GM21528 (cell line): ENCODE data around the gene ACTN1.
A peak's percentile ranks its signal among the peaks of the same experiment; 100 is the strongest.

Experiments used
- ATAC-seq: cut with Tn5 transposase; IDR thresholded peaks from one replicate; pipeline ENCODE4 v1.9.1; 2021; ENCODE audit warnings: mild to moderate bottlenecking, moderate library complexity; ENCODE audit not compliant: unreplicated experiment, low FRiP score

The ACTN1 gene

DNA sequence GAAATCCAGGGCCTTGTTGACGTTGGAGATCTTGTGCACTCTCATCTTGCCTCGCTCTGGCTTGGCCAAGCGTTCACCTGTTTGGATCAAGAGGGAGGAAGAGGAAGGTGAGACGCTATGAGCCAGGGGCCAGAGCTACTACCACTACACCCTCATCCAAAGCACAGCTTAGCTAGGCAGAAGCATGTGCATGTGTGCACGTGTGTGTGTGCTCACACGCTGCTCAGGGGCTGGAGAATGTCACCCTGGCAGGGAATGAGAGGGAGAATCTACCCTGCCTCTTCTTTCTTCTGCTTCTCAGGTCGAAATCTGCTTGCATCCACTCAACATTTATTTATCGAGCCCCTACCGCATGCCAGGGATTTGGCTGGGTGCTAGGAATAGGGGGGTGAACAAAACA, 58.1 kb downstream of the ACTN1 start:
- no peak for ATAC-seq

DNA sequence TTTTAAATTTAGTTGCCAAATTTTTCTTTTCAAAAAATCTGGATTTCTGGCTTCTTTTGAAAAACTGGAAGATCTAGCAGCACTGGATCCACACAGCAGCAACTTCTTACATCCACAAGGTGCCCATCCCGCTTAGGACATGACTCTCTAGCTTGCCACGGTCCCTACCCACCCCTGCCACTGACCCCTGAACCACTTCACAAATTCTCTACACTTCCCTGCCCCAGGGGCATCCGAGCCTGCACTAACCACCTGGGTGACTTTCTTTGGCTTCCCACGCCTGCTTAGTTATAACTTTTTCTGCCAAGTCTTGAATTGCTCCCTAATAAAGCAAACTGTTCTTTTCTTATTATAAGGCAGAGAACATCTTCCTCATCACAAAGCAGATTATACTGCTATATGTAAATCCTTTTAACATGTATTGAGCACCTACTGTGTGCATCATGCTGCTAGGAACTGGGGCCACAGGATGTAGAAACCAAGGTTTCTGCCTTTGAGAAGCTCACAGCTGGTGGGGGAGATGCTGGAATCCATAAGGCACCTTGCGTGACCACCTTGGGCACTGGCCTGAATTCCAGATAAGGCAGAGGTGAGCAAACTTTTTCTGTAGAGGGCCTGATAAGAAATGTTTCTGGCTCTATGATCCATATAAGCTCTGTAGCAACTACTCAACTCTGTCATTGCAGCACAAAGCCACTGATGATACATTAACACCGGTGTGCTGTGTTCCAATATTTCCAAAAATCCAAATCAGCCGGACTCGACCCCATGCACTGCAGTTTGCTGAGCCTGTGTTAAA, 59.8 kb downstream of the ACTN1 start:
- ATAC-seq: no peak

DNA sequence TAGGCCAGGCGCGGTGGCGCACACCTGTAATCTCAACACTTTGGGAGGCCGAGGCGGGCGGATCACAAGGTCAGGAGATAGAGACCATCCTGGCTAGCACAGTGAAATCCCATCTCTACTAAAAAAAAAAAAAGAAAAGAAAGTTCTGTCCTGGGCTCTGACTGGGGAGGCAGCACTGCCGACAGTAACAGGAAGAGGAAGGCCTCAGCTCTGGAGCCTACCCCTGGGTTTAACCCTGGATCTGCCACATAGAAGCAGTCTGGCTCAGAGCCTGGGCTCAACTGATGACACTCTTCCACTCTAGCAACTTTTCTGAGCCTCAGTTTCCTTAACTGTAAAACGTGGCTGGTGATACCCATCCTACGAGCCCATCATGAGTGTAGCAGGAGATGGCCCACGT, 60.5 kb downstream of the ACTN1 start:
- no peak for ATAC-seq

DNA sequence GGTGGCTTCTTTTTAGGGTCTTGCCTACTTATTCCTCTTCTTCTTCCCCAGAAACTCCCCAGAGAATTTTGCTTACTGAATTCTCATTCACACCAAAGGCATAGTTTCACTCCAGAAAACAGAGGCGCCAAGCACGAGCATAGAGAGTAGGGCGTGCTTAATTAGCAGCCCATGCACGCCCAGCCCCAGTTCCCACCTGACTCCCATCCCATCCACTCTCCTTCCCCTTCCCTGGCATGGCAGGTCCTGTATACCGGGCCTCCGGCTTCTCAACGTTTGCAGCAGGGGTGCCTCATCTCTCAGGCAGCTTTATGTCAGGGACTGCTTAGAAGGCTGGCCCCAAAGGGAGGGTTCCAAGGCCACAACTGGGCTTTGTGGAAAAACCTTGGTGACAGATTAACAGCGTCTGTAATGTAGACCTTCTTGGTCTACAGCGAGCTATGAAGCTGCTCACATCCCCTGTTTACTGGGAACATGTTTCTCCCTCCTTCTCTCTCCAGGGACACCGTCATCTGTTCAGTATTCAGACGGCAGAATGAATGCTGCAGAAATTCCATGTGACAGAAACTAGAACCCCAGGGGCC, 62.7 kb downstream of the ACTN1 start:
- ATAC-seq: no peak

DNA sequence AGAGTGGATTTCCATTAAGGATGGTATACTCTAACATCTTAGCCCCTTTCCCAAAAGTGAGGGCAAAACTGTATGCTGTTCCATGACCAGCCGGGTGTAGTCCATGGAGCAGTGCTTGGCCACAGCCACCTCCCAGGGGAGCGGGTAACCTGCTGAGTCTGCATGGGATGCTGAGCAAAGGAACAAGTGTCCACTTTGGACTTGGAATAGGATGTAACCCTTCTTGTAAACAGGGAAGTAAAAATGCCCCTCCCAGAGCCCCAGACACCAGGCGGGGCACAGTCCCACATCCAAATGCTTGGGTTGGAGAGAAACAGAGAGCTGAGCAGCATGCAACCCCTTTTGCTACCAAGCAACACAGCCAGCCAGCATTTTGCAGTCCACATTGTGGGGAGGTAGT, 65.6 kb downstream of the ACTN1 start:
- ATAC-seq: no peak

DNA sequence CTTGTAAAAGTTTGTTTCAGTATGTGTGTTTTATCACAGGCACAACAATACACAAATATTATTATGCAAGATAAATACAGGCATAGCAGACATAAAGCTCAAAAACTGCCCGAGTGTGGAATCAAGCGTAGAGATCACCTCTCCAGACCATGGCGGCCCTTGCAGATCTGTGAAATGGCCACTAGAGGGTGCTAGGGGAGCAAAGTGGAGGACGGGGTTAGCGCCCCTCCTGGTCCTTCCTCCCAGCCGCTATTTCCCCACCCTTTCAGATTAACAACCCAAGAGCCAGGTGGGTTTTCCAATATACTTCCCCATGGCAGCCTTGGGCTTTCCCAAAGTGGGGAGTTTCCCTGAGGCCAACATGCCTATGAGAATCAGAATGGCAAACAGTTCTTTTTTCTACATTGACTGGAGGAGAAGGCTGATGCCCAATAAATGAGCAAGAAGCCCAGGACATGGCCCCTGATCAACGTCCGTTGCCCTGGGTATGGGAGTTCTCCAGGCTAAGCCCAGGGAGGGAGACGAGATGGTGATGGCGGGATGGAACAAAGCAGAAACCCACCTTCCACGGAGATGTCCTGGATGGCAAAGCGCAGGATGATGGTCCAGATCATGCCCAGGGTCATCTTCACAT, 67.4 kb downstream of the ACTN1 start:
- ATAC-seq: peak; percentile 68

DNA sequence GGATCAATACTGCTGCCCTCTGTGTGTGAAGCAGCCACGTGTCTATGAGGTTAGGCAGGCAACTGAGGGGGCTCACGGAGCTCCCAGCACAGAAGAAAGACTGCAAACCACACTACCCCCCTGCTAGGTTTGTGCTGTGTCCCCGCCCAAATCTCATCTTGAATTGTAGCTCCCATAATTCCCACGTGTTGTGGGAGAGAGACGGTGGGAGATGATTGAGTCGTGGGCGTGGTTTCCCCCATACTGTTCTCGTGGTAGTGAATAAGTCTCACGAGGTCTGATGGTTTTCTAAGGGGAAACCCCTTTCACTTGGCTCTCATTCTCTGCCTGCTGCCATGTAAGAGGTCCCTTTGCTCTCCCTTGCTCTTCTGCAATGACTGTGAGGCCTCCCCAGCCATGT, 68.6 kb downstream of the ACTN1 start:
- ATAC-seq: no peak

DNA sequence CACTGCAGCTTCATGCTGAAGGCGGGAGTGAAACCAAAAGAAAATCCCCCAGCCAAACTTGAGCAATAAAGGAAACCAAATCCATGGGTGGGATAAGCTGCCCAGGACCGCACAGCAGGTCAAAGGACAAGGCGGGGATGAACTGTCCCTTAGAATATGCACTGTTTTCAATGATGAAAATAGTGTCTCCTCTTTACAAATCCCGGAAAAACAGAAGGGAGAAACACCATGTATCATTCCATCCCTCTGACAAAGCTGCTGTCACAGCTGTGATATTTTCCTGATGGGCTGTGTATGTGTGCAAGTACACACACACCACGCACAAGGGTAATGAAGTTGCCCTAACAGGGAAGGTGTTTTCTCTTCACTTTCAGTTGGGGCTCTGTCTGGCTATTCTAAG, 70.3 kb downstream of the ACTN1 start:
- ATAC-seq: no peak

DNA sequence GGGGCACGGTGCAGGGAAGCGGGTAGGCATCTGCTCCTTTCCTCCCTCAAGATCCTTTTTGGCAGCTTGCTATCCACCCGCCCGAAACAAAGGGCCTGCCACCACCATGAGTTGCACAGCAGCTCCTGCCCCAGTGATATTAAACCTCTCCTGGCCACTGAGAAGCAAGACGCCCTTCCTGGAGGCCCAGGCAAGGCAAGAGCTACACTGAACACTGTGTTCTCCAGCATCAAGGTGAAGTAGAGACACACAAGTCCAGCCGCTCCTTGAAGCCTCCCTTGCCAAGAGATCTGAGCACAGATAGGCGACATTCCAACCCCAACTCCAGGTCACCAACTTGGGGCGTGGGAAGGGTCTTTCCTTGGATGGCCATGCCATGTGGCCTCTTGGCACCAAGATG, 70.9 kb downstream of the ACTN1 start:
- no peak for ATAC-seq

DNA sequence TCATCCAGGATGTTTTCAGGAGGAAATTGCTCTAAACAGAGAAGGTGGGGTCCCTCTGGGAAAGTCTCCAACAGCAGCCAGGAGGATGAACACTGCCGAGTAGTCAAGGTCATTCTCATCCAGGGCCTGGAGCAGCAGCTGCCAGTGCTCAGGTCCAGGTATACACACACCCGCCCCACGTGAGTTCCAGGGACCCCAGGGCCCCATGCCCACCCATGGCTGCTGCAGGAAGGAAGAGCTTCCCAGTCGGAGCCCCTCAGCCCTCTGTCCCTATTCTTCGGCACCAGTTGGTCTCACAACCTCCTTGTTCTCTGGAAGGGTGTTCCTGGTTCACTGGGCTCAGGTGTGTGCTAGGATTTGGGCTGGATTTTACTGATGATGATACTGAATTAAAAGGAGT, 72.7 kb downstream of the ACTN1 start:
- no peak for ATAC-seq

DNA sequence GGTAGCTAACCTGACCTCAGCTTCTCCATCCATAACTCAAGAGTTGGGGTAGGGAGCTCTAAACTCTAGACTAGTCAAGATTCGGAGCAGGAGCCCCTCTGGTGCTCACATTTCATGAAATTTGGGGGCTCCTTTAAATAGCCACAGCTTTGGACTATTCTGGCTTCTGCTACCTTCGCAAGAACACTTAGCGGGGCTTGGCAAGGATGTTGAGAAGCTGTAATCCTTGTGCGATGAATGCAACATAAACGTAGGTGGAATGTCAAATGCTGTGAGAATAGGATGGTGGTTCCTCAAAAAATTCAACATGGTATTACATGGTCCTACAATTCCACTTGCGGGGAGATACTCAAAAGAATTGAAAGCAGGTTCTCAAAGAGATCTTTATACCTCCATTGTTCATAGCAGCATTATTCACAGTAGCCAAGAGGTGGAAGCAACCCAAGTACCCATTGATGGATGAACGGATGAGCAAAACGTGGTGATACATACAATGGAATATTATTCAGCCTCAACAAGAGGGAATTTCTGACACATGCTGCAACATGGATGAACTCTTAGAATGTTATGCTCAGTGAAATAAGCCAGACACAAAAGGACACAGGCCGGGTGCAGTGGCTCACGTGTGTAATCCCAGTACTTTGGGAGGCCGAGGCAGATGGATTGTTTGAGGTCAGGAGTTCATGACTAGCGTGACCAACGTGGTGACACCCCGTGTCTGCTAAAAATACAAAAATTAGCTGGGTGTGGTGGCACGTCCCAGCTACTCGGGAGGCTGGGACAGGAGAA, 73.8 kb downstream of the ACTN1 start:
- no peak for ATAC-seq

DNA sequence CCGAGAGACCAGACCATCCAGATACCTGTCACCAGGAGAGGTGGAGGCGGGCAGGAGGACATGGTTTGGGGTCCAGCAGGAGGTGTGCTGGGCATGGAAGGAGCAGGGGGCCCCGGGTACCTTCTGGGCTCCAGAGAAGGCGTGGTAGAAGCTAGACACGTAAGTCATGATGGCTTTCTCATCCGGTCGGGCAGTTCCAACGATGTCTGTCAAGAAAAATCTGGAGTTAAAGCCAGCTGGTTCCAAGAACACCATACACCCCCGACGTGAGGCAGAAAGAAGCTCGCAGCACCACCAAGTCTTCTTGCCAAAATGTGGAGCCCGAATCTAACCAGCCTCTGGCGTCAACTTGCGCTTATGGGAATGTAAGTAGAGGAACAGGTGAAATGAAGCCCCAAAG, 76.7 kb downstream of the ACTN1 start:
- ATAC-seq: no peak

DNA sequence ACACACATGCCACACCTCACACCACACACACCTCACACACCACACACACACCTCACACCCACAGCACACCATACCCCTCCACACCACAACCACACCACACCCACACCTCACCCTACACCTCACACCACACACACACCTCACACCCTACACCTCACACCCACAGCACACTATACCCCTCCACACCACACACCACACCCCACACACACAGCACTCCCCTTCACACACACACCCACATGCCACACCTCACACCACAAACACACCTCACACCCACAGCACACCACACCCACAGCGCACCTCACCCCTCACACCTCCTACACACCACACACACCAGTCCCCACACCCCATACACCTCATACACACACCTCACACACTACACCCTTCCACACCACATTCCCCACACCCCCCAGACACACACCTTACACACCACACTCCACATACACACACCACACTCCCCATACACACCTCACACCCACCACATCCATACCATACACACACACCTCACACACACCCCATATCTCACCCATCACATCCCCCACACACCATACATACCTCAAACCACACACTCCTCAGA, 80.0 kb downstream of the ACTN1 start:
- ATAC-seq: no peak

DNA sequence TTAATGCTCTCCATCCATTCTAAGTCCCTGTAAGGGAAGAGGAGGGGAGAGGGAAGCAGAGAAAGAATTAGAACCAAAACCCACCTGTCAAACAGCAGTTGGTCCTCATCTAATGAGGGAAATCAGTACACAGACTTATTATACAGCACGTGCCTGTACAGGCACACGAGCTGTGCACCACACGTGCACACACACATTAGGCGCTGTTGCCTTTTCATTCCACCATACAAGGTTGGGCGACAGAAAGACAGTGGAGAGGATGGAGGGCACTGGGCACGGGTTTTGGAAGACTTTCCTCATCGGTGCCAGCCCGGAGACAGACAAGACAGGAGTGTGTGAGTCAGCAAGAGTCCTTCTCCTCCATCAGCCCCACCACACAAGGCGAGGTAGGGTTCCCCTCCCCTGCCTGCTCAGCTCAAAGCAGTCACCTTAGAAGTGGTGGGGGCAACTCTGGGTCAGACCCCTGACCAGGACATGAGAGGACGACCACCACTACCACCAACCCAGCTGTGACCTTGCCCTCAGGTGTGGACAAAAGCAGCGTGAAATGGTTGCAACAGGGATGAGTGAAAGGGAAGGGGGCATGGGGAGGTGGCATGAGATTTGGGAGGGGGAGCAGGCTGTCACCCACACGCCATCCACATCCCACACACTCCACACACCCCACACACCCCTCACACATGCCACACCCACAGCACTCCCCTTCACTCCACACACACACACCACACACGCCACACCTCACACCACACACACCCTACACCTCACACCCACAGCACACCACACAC, 80.7 kb downstream of the ACTN1 start:
- ATAC-seq: no peak

DNA sequence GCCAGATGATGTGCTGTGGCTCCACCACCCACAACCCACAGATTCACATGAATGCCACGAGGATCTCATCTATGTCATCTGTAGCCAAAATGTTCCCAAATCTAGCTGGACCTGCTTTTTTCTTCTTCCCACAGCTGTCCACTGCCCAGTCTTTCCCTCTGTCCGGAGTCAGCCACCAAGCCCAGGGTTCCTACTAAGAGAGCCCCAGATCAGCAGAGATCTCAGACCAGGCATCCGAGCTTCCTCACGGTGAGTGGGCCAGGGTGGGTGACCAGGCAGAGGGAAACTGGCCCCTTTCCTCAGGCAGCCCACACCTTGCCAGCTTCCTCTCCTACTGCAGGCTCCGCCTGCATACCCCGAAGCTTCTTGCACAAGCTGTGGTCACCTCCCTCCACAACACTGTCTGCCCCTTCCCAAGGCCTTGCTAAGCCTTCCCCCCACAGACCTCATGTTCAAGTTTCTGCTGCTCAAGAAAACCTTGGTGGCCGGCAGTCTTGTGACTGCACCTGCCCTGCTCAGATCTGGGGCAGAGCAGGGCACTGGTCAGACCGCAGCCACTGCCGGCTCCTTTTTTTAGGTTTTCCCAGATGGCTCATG, 81.4 kb downstream of the ACTN1 start:
- ATAC-seq: no peak

DNA sequence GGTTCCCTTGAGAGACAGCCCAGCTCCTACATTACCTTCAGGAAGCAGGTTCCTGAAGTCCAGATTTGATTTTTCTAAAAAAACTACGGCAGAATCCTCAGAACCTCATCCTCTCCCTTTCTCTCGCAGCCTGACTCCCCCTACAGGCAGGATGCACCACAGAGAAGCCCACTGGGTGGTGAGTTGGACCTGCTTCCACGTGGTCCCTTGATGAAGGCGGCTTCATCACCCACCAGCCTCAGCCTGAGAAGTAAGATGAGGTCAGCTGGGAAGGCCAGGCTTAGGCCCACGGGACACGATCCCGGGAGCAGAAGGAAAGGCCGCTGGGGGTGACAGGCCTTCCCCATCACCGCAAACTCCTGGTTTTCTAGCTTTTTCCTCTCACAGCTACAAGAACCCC, 83.0 kb downstream of the ACTN1 start:
- ATAC-seq: no peak

DNA sequence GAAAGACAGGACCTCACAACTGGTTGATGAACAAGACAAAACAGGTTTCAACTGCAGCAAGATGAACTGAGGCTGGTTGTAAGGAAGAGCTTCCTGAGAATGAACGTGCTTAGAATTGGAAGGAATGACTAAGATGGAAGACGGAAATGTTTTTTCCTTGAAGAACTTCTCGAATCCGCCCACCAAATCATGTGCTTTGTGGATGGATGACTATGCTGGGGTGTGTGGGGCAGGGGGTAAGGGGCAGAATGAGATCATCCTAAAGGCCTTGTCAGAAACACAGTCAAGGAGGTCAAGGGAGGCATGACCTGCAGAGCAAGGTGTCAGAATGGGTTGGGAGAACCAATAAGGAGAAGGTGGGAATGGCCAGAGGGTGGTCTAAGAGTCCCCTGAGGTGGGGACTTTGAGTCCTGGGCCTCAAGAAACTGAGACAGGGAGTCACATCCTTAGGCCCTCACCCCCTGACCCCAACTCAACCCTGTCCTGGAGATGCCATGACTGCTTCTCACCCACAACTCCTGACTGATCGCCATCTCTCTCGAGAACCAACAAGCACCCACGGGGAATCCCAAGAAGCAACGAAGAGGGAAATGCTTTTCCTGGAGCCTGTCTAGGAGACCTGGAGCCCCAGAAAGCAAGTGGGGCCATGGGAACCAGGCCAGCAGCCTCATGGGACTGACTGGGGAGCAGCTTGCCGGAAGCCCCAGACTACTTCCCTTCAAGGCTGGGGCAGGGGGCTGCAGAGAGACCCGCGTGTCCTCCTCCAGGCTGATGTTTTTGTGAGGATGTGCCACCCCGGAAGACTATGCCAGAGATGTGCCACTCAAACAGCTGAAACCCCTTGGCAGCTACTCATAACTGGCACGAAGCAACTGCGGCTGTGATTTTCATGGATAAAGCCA, 84.0 kb downstream of the ACTN1 start:
- ATAC-seq: no peak

DNA sequence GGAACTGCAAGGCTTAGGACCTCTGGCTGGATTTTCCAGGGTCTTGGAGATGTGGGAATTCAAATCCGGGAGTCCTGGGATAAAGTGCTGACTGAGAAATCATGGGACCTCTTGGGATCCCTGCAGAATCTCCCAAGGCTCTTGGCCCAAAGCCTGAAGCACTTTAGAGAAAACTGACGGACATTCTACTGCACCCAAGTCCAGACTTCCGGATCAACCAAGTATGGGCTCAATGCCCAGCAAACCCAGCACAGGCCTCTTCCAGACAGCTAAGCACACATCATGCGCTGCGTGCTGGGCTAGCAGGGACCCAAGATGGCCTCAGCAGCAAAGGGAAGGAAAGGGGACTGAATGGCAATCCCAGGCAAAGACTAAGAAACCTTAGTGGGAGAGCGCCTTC, 85.0 kb downstream of the ACTN1 start:
- ATAC-seq: no peak

DNA sequence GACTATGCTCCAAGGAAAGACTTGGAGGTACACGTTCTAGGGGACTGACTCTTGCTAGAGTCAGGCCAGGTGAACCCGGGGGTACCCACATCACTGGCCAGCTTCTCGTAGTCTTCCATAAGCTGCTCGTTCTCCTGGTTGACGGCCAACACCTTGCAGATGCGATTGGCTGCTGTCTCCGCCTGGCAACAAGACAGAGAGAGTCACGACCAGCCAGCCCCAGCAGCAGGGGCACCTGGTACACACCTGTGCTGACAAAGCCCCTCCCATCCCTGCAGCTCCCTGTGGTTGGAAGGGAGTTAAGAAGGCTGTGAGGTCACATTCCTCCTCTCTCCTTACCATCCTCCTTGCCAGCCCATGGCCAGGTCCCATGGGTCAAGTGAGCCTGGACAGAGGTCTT, 85.5 kb downstream of the ACTN1 start:
- no peak for ATAC-seq
